ENCODE measurements around the gene SETBP1. TPM values are rescaled to one million over a fixed set of nuclear protein-coding genes. Genes with fewer than 3 reads are reported as not detected.

The SETBP1 gene
- total RNA-seq, 1 experiment from 2014 or later: 0.05 TPM

DNA sequence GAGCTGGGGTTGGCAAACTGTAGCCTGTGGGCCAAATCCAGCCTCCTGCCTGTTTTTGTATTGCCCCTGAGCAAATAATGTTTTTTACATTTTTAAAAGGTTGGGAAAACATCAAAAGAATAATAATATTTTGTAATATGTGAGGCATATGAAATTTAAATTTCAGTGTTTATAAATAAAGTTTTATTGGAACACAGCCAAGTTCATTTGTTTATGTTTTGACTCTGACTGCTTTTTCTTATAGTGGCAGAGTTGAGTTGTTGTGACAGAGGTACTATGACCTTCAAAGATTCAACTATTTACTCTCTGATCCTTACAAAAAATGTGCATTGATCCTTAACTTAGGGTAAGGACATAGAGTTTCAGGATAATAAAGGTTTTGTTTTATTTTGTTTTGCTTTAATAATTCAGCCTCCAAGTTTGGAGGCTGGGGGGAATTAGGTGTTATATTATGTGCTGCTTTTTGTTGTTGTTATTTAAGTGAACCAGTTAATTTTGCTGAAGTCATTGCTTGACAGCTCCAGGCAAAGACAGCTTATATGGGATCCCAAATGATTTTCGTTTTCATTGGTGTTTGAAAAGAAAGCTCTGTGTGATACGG, 24.5 kb downstream of the SETBP1 start:
- no peak overlapping the region for H3K9ac ChIP-seq (ENCODE audit: low read length)
- H3K9me2 ChIP-seq (ENCODE audit: insufficient read depth): no peaks in the 10 kb centered on the region
- no peak overlapping the region for H2AFZ ChIP-seq (ENCODE audit: low read depth, low read length, poor library complexity, severe bottlenecking)
- DNase-seq (ENCODE audit: low read depth, low spot score): no peak
- peaks cover 0 to 34% of the 10 kb centered on the region in 2 experiments; a peak in 2 of 4 replicates for H3K9me3 ChIP-seq (ENCODE audit: control insufficient read depth in 1 of 2, insufficient read depth in 1 of 2, low read depth in 1 of 2, low read length in 2 of 2)
- no peak overlapping the region for H3K4me3 ChIP-seq (replicated peaks in 1 of 2; ENCODE audit: low read depth in 1 of 2, low read length in 2 of 2)
- intact Hi-C loops (cut with micrococcal nuclease): no loop called here
- no peaks in the 10 kb centered on the region for H3K27me3 ChIP-seq (ENCODE audit: insufficient read depth, low read length)
- H3K4me1 ChIP-seq (ENCODE audit: control insufficient read depth in 1 of 2, insufficient read depth in 2 of 2, low read length in 2 of 2): no peaks in the 10 kb centered on the region
- H3K36me3 ChIP-seq (ENCODE audit: control insufficient read depth in 1 of 2, insufficient read depth in 2 of 2, low read length in 2 of 2): no peaks in the 10 kb centered on the region
- CTCF ChIA-PET: no interaction called here
- no peak for ATAC-seq
- H4K20me1 ChIP-seq (ENCODE audit: insufficient read depth): no peaks in the 10 kb centered on the region
- RAD21 ChIA-PET (ENCODE audit: low non-redundant PET in 1 of 2, low total read pairs in 2 of 2, uncharacterized antibody in 2 of 2, unreplicated experiment in 2 of 2): no interaction called here
- no peak overlapping the region for H3K27ac ChIP-seq (ENCODE audit: low read depth, low read length)
- no peak for TF ChIP-seq RAD21 (IDR thresholded peaks at IDR 0.05; ENCODE audit: low read depth)
- TF ChIP-seq ELF1 (IDR thresholded peaks at IDR 0.05; ENCODE audit: borderline replicate concordance, low read depth): no peak
- POLR2A ChIA-PET: no interaction called here
- BruUV-seq (replicated peaks): no TSS peak
- no peaks in the 10 kb centered on the region for H3K79me2 ChIP-seq (ENCODE audit: insufficient read depth, low read length)
- no peak overlapping the region for H3K4me2 ChIP-seq (ENCODE audit: low read length)

DNA sequence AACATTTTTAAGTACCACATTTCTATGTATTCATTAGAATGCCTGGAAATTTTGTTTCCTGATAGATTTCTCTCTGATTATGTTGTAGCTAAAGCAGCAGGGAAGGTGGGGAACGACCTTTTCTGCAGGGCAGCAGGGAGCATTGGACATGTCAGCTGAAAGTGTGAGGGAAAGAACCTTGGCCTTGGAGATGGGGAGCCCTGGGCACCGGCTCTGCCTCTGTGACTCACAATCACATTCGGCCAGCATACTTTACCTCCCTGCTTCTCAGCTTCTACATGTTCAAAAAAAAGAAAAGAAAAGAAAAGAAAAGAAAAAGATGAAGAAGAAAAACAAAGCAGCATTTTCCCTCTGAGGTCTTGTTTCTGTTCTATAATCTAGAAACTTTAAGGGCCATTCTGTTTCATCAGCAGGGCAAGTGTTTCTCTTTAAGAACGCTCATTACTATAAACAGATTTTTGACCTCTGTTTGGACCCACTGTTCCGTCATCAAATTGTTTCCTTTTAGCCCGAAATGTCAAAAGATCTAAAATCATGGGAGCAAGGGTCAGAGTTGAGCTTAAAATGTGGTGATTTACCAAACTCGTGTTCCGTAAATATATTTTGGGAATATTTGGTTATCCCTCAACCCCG, 27.9 kb downstream of the SETBP1 start:
- RAD21 ChIA-PET (ENCODE audit: low non-redundant PET in 1 of 2, low total read pairs in 2 of 2, uncharacterized antibody in 2 of 2, unreplicated experiment in 2 of 2): no interaction called here
- no TSS peak for BruUV-seq (replicated peaks)
- TF ChIP-seq CEBPB (IDR thresholded peaks at IDR 0.05; ENCODE audit: low read depth) (no peak), ZFX (IDR thresholded peaks at IDR 0.05) (no peak), EZH2phosphoT487 (IDR thresholded peaks at IDR 0.05; ENCODE audit: borderline replicate concordance) (no peak), FOSL1 (IDR thresholded peaks at IDR 0.05; ENCODE audit: low read depth) (no peak), EZH2 (IDR thresholded peaks at IDR 0.05) (no peak), POLR2A (IDR thresholded peaks at IDR 0.05; ENCODE audit: borderline replicate concordance, extremely low read depth, insufficient read depth, insufficient read length) (no peak), ZNF274 (IDR thresholded peaks at IDR 0.05; ENCODE audit: low read depth, low read length) (no peak), ELF1 (IDR thresholded peaks at IDR 0.05; ENCODE audit: borderline replicate concordance, low read depth) (no peak), EGR1 (IDR thresholded peaks at IDR 0.05; ENCODE audit: low read depth) (no peak)
- TF ChIP-seq, protein P1, sequence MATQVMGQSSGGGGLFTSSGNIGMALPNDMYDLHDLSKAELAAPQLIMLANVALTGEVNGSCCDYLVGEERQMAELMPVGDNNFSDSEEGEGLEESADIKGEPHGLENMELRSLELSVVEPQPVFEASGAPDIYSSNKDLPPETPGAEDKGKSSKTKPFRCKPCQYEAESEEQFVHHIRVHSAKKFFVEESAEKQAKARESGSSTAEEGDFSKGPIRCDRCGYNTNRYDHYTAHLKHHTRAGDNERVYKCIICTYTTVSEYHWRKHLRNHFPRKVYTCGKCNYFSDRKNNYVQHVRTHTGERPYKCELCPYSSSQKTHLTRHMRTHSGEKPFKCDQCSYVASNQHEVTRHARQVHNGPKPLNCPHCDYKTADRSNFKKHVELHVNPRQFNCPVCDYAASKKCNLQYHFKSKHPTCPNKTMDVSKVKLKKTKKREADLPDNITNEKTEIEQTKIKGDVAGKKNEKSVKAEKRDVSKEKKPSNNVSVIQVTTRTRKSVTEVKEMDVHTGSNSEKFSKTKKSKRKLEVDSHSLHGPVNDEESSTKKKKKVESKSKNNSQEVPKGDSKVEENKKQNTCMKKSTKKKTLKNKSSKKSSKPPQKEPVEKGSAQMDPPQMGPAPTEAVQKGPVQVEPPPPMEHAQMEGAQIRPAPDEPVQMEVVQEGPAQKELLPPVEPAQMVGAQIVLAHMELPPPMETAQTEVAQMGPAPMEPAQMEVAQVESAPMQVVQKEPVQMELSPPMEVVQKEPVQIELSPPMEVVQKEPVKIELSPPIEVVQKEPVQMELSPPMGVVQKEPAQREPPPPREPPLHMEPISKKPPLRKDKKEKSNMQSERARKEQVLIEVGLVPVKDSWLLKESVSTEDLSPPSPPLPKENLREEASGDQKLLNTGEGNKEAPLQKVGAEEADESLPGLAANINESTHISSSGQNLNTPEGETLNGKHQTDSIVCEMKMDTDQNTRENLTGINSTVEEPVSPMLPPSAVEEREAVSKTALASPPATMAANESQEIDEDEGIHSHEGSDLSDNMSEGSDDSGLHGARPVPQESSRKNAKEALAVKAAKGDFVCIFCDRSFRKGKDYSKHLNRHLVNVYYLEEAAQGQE (IDR thresholded peaks at IDR 0.05; ENCODE audit: low read depth): no peak
- TF ChIP-seq, protein P2, sequence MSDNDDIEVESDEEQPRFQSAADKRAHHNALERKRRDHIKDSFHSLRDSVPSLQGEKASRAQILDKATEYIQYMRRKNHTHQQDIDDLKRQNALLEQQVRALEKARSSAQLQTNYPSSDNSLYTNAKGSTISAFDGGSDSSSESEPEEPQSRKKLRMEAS (IDR thresholded peaks at IDR 0.05): no peak
- TF ChIP-seq, protein P3, sequence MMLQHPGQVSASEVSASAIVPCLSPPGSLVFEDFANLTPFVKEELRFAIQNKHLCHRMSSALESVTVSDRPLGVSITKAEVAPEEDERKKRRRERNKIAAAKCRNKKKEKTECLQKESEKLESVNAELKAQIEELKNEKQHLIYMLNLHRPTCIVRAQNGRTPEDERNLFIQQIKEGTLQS (IDR thresholded peaks at IDR 0.05): no peak
- TF ChIP-seq, protein P4, sequence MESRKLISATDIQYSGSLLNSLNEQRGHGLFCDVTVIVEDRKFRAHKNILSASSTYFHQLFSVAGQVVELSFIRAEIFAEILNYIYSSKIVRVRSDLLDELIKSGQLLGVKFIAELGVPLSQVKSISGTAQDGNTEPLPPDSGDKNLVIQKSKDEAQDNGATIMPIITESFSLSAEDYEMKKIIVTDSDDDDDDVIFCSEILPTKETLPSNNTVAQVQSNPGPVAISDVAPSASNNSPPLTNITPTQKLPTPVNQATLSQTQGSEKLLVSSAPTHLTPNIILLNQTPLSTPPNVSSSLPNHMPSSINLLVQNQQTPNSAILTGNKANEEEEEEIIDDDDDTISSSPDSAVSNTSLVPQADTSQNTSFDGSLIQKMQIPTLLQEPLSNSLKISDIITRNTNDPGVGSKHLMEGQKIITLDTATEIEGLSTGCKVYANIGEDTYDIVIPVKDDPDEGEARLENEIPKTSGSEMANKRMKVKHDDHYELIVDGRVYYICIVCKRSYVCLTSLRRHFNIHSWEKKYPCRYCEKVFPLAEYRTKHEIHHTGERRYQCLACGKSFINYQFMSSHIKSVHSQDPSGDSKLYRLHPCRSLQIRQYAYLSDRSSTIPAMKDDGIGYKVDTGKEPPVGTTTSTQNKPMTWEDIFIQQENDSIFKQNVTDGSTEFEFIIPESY (IDR thresholded peaks at IDR 0.05; ENCODE audit: extremely low read depth, insufficient replicate concordance, low read length): no peak

More for the DNA sequence above, 27.9 kb downstream of the SETBP1 start:
- Histone ChIP-seq H3K9me2 (ENCODE audit: insufficient read depth) (no peaks in the 10 kb centered on the region), H3K79me2 (ENCODE audit: insufficient read depth, low read length) (no peaks in the 10 kb centered on the region), H3K9ac (ENCODE audit: low read length) (no peak overlapping the region), H3K4me3 (replicated peaks in 1 of 2; ENCODE audit: low read depth in 1 of 2, low read length in 2 of 2) (no peak overlapping the region), H3K36me3 (ENCODE audit: control insufficient read depth in 1 of 2, insufficient read depth in 2 of 2, low read length in 2 of 2) (no peaks in the 10 kb centered on the region), H3K9me3 (ENCODE audit: control insufficient read depth in 1 of 2, insufficient read depth in 1 of 2, low read depth in 1 of 2, low read length in 2 of 2) (peaks cover 0 to 33% of the 10 kb centered on the region in 2 experiments; a peak in 2 of 4 replicates), H3K4me2 (ENCODE audit: low read length) (no peak overlapping the region), H3K27ac (ENCODE audit: low read depth, low read length) (no peak overlapping the region), H3K4me1 (ENCODE audit: control insufficient read depth in 1 of 2, insufficient read depth in 2 of 2, low read length in 2 of 2) (no peaks in the 10 kb centered on the region), H2AFZ (ENCODE audit: low read depth, low read length, poor library complexity, severe bottlenecking) (no peak overlapping the region), H3K27me3 (ENCODE audit: insufficient read depth, low read length) (no peaks in the 10 kb centered on the region), H4K20me1 (ENCODE audit: insufficient read depth) (no peaks in the 10 kb centered on the region)
- intact Hi-C loops (cut with micrococcal nuclease): no loop called here
- ATAC-seq (no peak), DNase-seq (ENCODE audit: low read depth, low spot score) (no peak)
- CTCF ChIA-PET: no interaction called here
- POLR2A ChIA-PET: no interaction called here
